GM19351 (cell line): Measurements from ENCODE around the gene OVCA2.

ENCODE experiments used
- ATAC-seq: cut with Tn5 transposase; IDR thresholded peaks from one replicate; pipeline ENCODE4 v1.9.1; 2021; ENCODE audit warnings: mild to moderate bottlenecking, moderate library complexity; ENCODE audit not compliant: unreplicated experiment

Gene OVCA2

GRCh38 chr17:2063261-2064146 lies 21.7 kb downstream of the OVCA2 start:
- no peak for ATAC-seq

DNA sequence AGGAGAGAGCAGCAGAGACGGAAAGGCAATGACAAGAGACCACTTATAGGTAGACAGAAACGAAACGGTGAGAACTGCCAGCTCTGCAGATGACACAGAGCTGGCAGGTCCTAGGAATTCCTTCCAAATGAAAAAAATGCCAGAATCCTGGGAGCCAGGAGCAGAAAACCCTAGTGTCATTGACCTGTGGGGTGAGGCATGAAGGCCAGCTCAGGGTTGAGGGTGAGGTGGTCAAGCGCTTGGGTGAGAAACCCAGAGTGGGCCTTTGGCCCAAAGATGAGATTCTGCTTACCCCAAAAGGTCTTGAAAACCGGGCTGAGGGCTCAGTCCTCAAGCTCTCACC lies 22.3 kb downstream of the OVCA2 start:
- no peak for ATAC-seq

DNA sequence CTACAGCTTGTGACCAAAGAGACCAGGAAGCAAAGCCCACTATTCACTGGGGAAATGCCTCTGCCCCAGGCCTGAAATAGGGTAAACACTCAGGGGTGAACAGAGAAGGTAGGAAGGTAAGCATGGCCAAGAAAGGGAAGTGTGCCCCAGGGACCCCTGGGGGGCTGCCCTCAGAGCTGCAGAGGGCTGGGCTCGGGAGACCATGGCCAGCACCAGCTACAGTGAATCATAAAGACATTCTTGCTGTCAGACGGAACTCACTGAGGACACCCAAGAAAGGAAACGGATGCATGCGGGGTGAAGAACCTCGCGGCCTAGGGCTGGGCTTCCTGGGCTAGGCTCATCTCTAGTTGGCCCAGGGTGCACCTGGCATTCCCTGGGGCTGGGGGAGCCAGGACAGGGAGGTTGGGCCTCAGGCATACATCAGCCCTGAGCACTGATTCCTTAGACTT lies 22.7 kb downstream of the OVCA2 start:
- no peak for ATAC-seq

DNA sequence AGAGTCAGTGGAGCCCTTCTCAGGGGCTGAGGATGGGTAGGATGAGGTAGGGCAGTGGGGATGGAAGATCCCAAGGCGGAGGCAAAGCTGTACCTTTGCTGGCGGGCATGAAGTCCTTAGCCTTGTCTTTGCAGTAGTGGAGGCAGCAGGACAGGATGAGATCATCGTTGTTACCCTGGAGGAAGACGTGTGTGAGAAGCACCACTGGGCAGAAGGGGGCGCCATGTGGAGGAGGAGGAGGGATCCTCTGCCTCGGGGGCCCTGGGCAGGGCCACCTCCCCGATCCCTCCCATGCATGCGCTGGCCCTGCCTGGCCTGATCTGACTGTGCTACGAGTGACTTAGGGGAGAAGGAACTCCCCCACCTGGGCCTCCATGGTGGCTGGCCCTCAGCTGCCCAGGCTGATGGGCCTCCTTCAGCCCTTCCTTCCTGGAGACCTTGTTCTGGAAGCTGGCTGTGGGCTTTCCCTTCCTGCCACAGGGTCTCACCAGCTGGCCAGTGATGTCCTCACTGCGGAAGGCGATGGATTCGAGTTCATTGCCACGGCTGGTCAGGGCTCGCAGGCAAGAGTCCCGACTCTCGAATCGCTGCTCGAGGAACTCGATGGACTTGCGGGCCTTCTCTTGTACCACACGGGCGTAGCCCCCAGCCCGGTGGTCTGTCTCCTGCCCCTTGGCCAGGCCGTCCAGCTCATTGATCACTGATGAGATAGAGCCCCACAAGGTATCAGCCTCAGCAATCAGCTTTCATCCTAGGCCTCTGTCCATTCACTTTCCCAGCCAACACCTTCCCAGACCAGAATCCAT lies 23.4 kb downstream of the OVCA2 start:
- ATAC-seq, result no peak

DNA sequence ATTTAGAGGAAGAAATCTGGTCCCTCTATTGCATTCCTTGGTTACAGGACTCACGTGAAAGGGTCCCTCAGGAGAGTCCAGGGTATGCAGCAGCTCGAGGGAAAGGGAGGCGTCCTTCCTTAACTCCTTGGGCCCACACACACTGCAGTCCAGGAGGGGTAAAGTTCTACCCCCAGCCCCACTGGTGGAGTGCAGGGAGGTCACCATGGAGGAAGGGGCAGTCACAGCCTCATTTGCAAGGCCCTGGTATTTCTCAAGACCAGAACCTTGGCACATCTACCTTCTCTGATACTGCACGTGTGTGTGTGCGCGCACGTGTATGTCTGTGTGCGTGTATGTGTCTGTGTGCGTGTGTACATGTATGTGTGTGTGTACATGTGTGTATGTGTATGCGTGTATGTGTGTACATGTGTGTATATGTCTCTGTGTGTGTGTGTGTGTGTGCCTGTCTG lies 24.2 kb downstream of the OVCA2 start:
- no peak for ATAC-seq

DNA sequence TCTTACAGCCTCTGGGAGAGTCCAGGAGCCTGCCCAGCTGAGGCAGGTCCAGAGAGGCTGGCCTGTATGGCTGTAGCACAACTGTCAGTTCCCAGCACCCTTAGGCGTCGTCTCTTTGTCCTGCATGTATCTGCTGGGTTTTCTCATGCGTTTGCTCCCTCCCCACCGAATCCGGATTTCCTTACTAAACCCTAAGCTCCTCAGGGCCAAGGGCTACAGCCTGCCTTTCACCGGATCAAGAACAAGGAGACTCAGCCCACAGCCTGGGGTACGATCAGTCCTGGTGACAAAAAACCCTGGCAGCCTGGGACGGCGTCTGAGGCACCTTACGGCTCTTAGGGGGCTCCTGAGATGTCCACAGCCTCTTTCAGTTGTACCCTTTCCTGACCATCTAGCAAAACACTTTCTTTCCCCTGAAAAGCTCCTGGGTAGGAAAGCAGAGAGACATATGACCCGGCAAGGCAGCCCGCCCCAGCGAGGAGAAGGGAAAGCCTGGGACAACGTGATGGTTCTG lies 25.3 kb downstream of the OVCA2 start:
- no peak for ATAC-seq

DNA sequence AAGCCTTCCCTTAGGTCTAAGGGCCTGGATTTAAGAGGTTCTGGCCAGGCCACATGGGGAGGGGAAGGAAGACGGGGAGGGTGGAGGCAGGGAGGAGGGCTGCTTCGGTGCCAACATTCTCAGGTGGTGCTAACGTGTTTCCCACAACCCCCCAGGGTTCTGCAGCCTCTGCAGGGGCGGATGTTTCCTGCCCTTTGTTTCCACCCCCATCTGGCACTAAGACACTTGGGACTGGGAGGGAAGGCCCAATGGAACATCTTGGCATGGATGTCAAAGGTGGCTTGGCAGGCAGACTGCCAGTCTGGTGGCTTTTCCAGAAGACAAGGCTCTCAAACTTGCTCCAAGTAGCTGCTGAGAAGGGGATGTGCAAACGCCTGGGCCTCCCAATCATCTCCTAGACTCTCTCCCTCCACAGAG lies 25.8 kb downstream of the OVCA2 start:
- ATAC-seq, result no peak

GRCh38 chr17:2068031-2068518 lies 26.3 kb downstream of the OVCA2 start:
- ATAC-seq, result no peak

DNA sequence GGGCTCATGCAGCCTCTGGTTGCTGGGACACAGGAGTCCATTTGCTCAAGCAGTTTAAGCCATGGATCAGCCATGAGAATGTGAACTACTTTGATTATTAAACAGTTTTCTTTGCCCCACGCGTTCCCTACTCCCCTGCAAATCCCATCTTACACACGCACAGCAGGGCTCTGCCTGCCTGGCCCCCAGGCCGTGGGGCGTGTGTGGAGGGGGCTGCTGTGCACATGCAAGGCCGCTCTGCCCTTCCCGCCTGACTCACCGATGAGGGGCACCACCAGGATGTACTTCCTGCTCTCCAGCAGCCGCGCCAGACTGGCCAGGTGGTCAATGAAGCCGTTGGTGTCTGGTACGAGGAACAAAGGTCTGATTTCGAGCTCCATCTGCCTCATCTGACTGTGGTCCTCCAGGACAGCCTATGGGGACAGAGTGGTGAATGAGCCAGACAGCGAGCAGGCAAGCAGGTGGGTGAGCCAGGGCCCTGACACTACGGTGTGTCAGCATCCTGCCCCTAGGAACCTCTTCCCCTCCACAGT lies 26.8 kb downstream of the OVCA2 start:
- ATAC-seq, result no peak

GRCh38 chr17:2070241-2071023 lies 28.6 kb downstream of the OVCA2 start:
- ATAC-seq, result peak; percentile 69

- no peak for ATAC-seq
Measured at GRCh38 chr17:2071024-2071385, 29.2 kb downstream of the OVCA2 start.

DNA sequence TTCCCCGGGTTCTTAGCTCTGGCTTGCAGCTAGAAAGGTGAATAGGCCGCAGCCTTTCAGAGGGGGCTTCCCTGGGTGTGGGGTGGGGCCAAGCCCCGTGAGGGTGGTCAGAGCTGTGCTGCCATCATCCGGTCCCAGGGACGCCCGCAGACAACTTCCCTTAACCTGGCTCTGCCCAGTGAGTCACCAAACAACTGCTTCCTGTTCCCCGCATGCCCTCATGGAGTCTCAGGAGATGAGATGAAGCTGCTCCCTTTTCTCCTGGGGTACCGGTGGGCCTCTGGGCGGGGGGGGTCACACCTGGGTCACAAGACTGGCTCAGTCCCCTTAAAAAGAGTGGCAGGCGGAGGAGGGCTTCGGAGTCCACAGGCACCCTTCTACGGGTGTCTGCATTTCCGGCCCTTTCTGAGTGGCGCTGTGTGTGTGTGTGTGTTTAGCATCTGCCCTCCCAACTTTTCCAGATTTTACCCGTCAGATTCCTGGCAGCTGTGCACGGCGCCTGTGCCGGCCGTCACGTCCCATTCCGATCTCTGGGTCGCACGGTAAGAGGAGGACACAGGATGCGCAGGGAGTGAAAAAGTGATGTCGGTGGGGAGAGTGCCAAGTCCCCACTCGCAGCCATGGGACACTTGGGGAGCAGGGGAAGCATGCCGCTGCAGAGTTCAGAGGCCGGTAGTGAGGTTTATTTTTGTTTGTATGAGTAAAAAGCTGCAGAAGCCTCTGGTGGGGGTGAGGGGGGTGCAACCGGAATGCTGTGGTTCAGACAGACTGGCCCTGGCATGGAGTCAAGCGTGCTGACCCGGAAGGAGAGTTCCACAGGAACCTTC lies 29.8 kb downstream of the OVCA2 start:
- ATAC-seq, result no peak

DNA sequence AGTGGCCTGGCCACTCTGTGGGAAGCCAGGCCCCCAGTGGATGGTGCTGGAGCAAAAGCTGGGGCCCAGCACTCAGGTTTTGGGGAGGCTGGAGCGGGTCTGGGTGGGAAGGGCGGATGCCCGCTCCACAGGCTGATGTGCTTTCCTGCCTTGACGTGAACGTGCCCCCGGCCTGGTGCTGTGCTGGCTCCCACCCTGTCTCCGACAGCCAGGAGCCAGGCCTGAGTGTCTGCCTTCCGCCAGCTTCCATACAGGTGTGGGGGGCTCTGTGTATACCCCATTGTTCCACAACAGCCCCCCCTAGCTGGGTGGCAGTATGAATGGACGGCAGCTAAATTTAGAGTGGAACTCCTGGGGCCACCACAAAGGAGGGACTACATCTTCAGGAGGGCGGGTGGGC lies 33.1 kb downstream of the OVCA2 start:
- ATAC-seq, result no peak

GRCh38 chr17:2075336-2076086 lies 33.7 kb downstream of the OVCA2 start:
- no peak for ATAC-seq

- no peak for ATAC-seq
Measured at GRCh38 chr17:2076087-2076984, 34.5 kb downstream of the OVCA2 start.

- no peak for ATAC-seq
Measured at GRCh38 chr17:2077040-2077439, 35.2 kb downstream of the OVCA2 start.

DNA sequence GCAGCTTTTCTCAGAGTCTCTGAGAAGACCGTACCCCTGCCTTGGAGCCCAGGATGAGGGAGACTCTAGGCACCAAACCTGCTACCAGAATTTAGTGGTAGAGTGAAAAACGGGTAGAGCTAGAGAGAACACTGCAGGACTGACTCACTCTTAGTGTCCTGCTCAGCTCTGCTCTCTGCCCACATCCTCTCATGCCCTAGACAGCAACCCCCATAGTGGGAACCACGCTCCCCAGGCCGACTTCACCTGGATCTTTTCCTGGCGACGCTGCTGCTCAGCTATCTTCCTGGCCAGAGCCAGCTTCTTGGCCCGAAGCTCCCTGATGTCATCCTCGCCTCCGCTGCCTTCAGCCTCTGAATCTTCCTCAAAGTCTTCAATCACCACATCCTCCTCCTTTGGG lies 39.7 kb downstream of the OVCA2 start:
- no peak for ATAC-seq
